Mesenteric fat pad (tissue), 1 donor: Measurements from ENCODE around the gene ZNF382. TPM values are rescaled to one million over a fixed set of nuclear protein-coding genes. Genes with fewer than 3 reads are reported as not detected.

Experiments used
- DNase-seq: peaks from one replicate; pipeline ENCODE4 v3.0.0-alpha.2; 2020; ENCODE audit warnings: low spot score
- total RNA-seq: library from RNA; stranded (reverse); fragmentation: NEBNext Ultra II Directional; extraction: Animal tissue kit (Norgen Biotek cat#: 25700); gene quantifications from one replicate; pipeline ENCODE4 v1.2.1, GENCODE V29; 2021
- donor health status: DM: yes; HTN: yes; CAD: no.

The ZNF382 gene
- total RNA-seq, 1 donor from 2014 or later = 6.0 TPM

GRCh38 chr19:36679455-36679854 lies 74.3 kb downstream of the ZNF382 start:
- DNase-seq = no peak

Other genes with a start within 250 kb of the ZNF382 start
- gene ZFP14, start 226.1 kb upstream of the ZNF382 start, total RNA-seq = 3.4 TPM
- gene ZFP82, start 186.7 kb upstream of the ZNF382 start, total RNA-seq = 3.1 TPM
- gene ZNF566, start 115.8 kb upstream of the ZNF382 start, total RNA-seq = 12.7 TPM
- 7.2 TPM for gene ZNF260, start 77.0 kb upstream of the ZNF382 start, total RNA-seq
- 7.4 TPM for gene ZNF529, start 32.0 kb upstream of the ZNF382 start, total RNA-seq
- 5.2 TPM for gene ZNF461, start 61.5 kb downstream of the ZNF382 start, total RNA-seq
- 5.3 TPM for gene ZNF567, start 82.3 kb downstream of the ZNF382 start, total RNA-seq
- gene ZNF850, start 167.5 kb downstream of the ZNF382 start, total RNA-seq = 2.1 TPM
- 5.6 TPM for gene ZNF790, start 233.1 kb downstream of the ZNF382 start, total RNA-seq
- gene ZNF345, start 245.6 kb downstream of the ZNF382 start, total RNA-seq = 3.1 TPM